Tibial artery (tissue), 4 donors: ENCODE data around the gene CENPVL3.

ENCODE experiments used
- DNase-seq, 2 donors: peaks; one replicate each; pipeline ENCODE4 v3.0.0-alpha.2; 2019
- H3K27ac ChIP-seq, 2 donors: fragments of 200-600 bp; sonication (generic) in 1 of 2; 1 replicate in 1 of 2; 2 replicates in 1 of 2; pipeline ENCODE4 v1.5.1; 2018 to 2019; ENCODE audit warnings: mild to moderate bottlenecking in 1 of 2
- H3K27me3 ChIP-seq, 2 donors: fragments of 200-600 bp; sonication (generic) in 1 of 2; one replicate each; pipeline versions ENCODE4 v1.5.1 to v1.6.0; 2016 to 2019
- H3K36me3 ChIP-seq, 3 donors: fragments of 200-600 bp; sonication (generic) in 2 of 3; one replicate each; pipeline ENCODE4 v1.5.1; 2016 to 2019; ENCODE audit warnings: mild to moderate bottlenecking in 2 of 3
- H3K4me1 ChIP-seq, 4 donors: fragments of 200-600 bp; sonication (generic) in 2 of 4; 1 replicate in 3 of 4; 2 replicates in 1 of 4; pipeline ENCODE4 v1.5.1; 2016 to 2019
- H3K4me3 ChIP-seq, 2 donors: fragments of 200-600 bp; sonication (generic) in 1 of 2; 1 replicate in 1 of 2; 2 replicates in 1 of 2; pipeline ENCODE4 v1.5.1; 2018 to 2019; ENCODE audit warnings: mild to moderate bottlenecking in 2 of 2
- H3K9me3 ChIP-seq, 3 donors: fragments of 200-600 bp; sonication (generic) in 1 of 3; one replicate each; pipeline ENCODE4 v1.5.1; 2016 to 2019
- CTCF ChIP-seq, 2 experiments: fragments of 200-600 bp in 1 of 2; fragments of 450-650 bp in 1 of 2; IDR thresholded peaks; one replicate each; pipeline ENCODE4 v1.5.1; 2017 to 2019; ENCODE audit warnings: antibody characterized with exemption in 2 of 2, mild to moderate bottlenecking in 1 of 2, moderate library complexity in 1 of 2
- intact Hi-C: fragments of 100-400 bp; cut with DNase I; formaldehyde crosslinking; loops from one replicate; pipeline ENCODE4 v1.15.0; 2023; ENCODE audit warnings: low total_unique reads

CENPVL3 gene

GRCh38 chrX:51608766-51609165, 9.9 kb downstream of the CENPVL3 start:
- TF ChIP-seq CTCF (IDR thresholded peaks at IDR 0.05), result no peak
- Histone ChIP-seq H3K9me3 (no peaks in the 10 kb centered on the region), H3K27ac (no peak overlapping the region), H3K4me1 (no peaks in the 10 kb centered on the region), H3K27me3 (no peaks in the 10 kb centered on the region), H3K4me3 (no peak overlapping the region), H3K36me3 (no peaks in the 10 kb centered on the region)
- intact Hi-C loops, result no loop called here
- DNase-seq, result no peak

GRCh38 chrX:51608126-51608525, 10.6 kb downstream of the CENPVL3 start:
- DNase-seq, result no peak
- no peak overlapping the region for H3K27ac ChIP-seq
- intact Hi-C loops, result no loop called here
- no peaks in the 10 kb centered on the region for H3K36me3 ChIP-seq
- no peaks in the 10 kb centered on the region for H3K27me3 ChIP-seq
- TF ChIP-seq CTCF (IDR thresholded peaks at IDR 0.05), result no peak
- no peaks in the 10 kb centered on the region for H3K9me3 ChIP-seq
- H3K4me3 ChIP-seq, result no peak overlapping the region
- no peaks in the 10 kb centered on the region for H3K4me1 ChIP-seq

GRCh38 chrX:51606446-51606845, 12.3 kb downstream of the CENPVL3 start:
- intact Hi-C loops, result no loop called here
- no peak for TF ChIP-seq CTCF (IDR thresholded peaks at IDR 0.05)
- H3K4me3 ChIP-seq, result no peak overlapping the region
- H3K27me3 ChIP-seq, result no peaks in the 10 kb centered on the region
- DNase-seq, result no peak
- H3K4me1 ChIP-seq, result no peaks in the 10 kb centered on the region
- H3K27ac ChIP-seq, result no peak overlapping the region
- no peaks in the 10 kb centered on the region for H3K9me3 ChIP-seq
- no peaks in the 10 kb centered on the region for H3K36me3 ChIP-seq

GRCh38 chrX:51598899-51599298, 19.8 kb downstream of the CENPVL3 start:
- no peaks in the 10 kb centered on the region for H3K36me3 ChIP-seq
- no peaks in the 10 kb centered on the region for H3K27me3 ChIP-seq
- no peak for TF ChIP-seq CTCF (IDR thresholded peaks at IDR 0.05)

GRCh38 chrX:51571874-51572273, 46.8 kb downstream of the CENPVL3 start:
- intact Hi-C loops, result no loop called here
- Histone ChIP-seq H3K4me3 (no peak overlapping the region), H3K4me1 (no peaks in the 10 kb centered on the region), H3K36me3 (no peaks in the 10 kb centered on the region), H3K9me3 (no peaks in the 10 kb centered on the region), H3K27me3 (no peaks in the 10 kb centered on the region), H3K27ac (no peak overlapping the region)
- no peak for TF ChIP-seq CTCF (IDR thresholded peaks at IDR 0.05)
- DNase-seq, result no peak

More at GRCh38 chrX:51598899-51599298, 19.8 kb downstream of the CENPVL3 start:
- Histone ChIP-seq H3K4me1 (no peaks in the 10 kb centered on the region), H3K9me3 (no peaks in the 10 kb centered on the region), H3K27ac (no peak overlapping the region), H3K4me3 (no peak overlapping the region)
- intact Hi-C loops, result no loop called here
- no peak for DNase-seq

- H3K9me3 ChIP-seq, result no peaks in the 10 kb centered on the region
- TF ChIP-seq CTCF (IDR thresholded peaks at IDR 0.05), result no peak
- H3K4me3 ChIP-seq, result no peak overlapping the region
Measured at GRCh38 chrX:51569561-51569960, 49.2 kb downstream of the CENPVL3 start.

More at GRCh38 chrX:51569561-51569960, 49.2 kb downstream of the CENPVL3 start:
- Histone ChIP-seq H3K4me1 (no peaks in the 10 kb centered on the region), H3K27ac (no peak overlapping the region), H3K27me3 (no peaks in the 10 kb centered on the region), H3K36me3 (no peaks in the 10 kb centered on the region)
- DNase-seq, result no peak
- intact Hi-C loops, result no loop called here
